22Rv1 (cell line): Measurements from ENCODE around the gene NPB.

ENCODE experiments used
- CTCF ChIP-seq: fragments of 450-650 bp; IDR thresholded peaks from 2 replicates; pipeline ENCODE4 v1.5.1; 2017; ENCODE audit warnings: mild to moderate bottlenecking
- ZFX ChIP-seq: fragments of 450-650 bp; IDR thresholded peaks from 2 replicates; pipeline ENCODE4 v1.6.1; 2017; ENCODE audit warnings: antibody characterized with exemption, borderline replicate concordance

GRCh38 chr17:81915331-81915730 lies 13.3 kb downstream of the NPB start:
- TF ChIP-seq CTCF (no peak), ZFX (no peak)
